HCT116 (cell line): Measurements from ENCODE around the gene IZUMO1. TPM values are rescaled to one million over a fixed set of nuclear protein-coding genes. Genes with fewer than 3 reads are reported as not detected.

Experiments
- ATAC-seq: fragments of 200-7000 bp; cut with Tn5 transposase; 2 replicates; pipeline ENCODE4 v1.9.1; 2020; ENCODE audit warnings: mild to moderate bottlenecking, moderate library complexity
- BruUV-seq: library from RNA; stranded (reverse); fragments of 400-500 nt; replicated peaks from 2 replicates; lab custom pipeline; 2021; lab: Mats Ljungman, UMichigan
- CTCF ChIA-PET: fragments of 300-600 bp; sonication (Branson Sonifier 250); formaldehyde crosslinking; loops from one replicate; lab custom pipeline; 2021; ENCODE audit warnings: antibody characterized with exemption; lab: Charles Lee
- POLR2A ChIA-PET: fragments of 300-600, 350-600 bp; sonication (Branson Sonifier 250); formaldehyde crosslinking; loops from one replicate; lab custom pipeline; 2021; ENCODE audit warnings: antibody characterized with exemption; lab: Charles Lee
- RAD21 ChIA-PET, 2 experiments: fragments of 300-600 bp; sonication (Branson Sonifier 250); formaldehyde crosslinking; loops; one replicate each; lab custom pipeline; 2023; ENCODE audit warnings: low total read pairs in 2 of 2; ENCODE audit not compliant: uncharacterized antibody in 2 of 2, unreplicated experiment in 2 of 2, low non-redundant PET in 1 of 2; lab: Charles Lee
- DNase-seq: peaks from one replicate; pipeline ENCODE4 v3.0.0-alpha.2; 2010; ENCODE audit warnings: low read depth, low spot score
- H2AFZ ChIP-seq: fragments of 200-600 bp; shearing (Covaris generic), sonication (generic); 2 replicates; pipeline ENCODE4 v1.6.1; 2017; ENCODE audit warnings: low read depth, mixed run types, mixed read lengths, antibody characterized with exemption, low read length; ENCODE audit not compliant: poor library complexity, severe bottlenecking
- H3K27ac ChIP-seq: 2 replicates; pipeline ENCODE4 v1.5.1; 2012; ENCODE audit warnings: low read depth, low read length
- H3K27me3 ChIP-seq: fragments of 200-600 bp; sonication (generic); 2 replicates; pipeline ENCODE4 v1.6.1; 2016; ENCODE audit warnings: mixed run types, low read length, mixed read lengths; ENCODE audit not compliant: insufficient read depth
- H3K36me3 ChIP-seq, 2 experiments: fragments of 200-500 bp in 1 of 2; fragments of 200-600 bp in 1 of 2; sonication (Bioruptor generic) in 1 of 2; sonication (generic) in 1 of 2; 2 replicates each; pipeline versions ENCODE4 v1.5.1 to v1.6.1; 2014 to 2016; ENCODE audit warnings: low read length in 2 of 2, inconsistent platforms in 1 of 2, mixed read lengths in 1 of 2, mixed run types in 1 of 2; ENCODE audit not compliant: insufficient read depth in 2 of 2, control insufficient read depth in 1 of 2
- H3K4me1 ChIP-seq, 2 experiments: fragments of 200-600 bp in 1 of 2; sonication (generic) in 1 of 2; 2 replicates each; pipeline versions ENCODE4 v1.5.1 to v1.6.1; 2012 to 2017; ENCODE audit warnings: low read length in 2 of 2, inconsistent platforms in 1 of 2, mild to moderate bottlenecking in 1 of 2, mixed read lengths in 1 of 2, mixed run types in 1 of 2, moderate library complexity in 1 of 2; ENCODE audit not compliant: insufficient read depth in 2 of 2, control insufficient read depth in 1 of 2
- H3K4me2 ChIP-seq: fragments of 200-600 bp; sonication (generic); 2 replicates; pipeline ENCODE4 v1.6.1; 2017; ENCODE audit warnings: mixed run types, low read length, mixed read lengths
- H3K4me3 ChIP-seq, 2 experiments: fragments of 200-600 bp in 1 of 2; sonication (generic) in 1 of 2; replicated peaks in 1 of 2; 2 replicates each; pipeline ENCODE4 v1.5.1; 2011 to 2016; ENCODE audit warnings: low read length in 2 of 2, control low read depth in 1 of 2, low read depth in 1 of 2, mild to moderate bottlenecking in 1 of 2, mixed read lengths in 1 of 2, mixed run types in 1 of 2
- H3K79me2 ChIP-seq: fragments of 200-600 bp; sonication (generic); 2 replicates; pipeline ENCODE4 v1.6.1; 2017; ENCODE audit warnings: mild to moderate bottlenecking, mixed run types, low read length, moderate library complexity, mixed read lengths; ENCODE audit not compliant: insufficient read depth
- H3K9ac ChIP-seq: fragments of 200-600 bp; sonication (generic); 2 replicates; pipeline ENCODE4 v1.6.1; 2016; ENCODE audit warnings: low read length, mixed read lengths
- H3K9me2 ChIP-seq: fragments of 200-600 bp; sonication (generic), shearing (Covaris generic); 2 replicates; pipeline ENCODE4 v1.6.1; 2017; ENCODE audit warnings: mixed run types, mild to moderate bottlenecking, moderate library complexity; ENCODE audit not compliant: insufficient read depth
- H3K9me3 ChIP-seq, 2 experiments: fragments of 200-500 bp in 1 of 2; fragments of 200-600 bp in 1 of 2; sonication (Bioruptor generic) in 1 of 2; sonication (generic) in 1 of 2; 2 replicates each; pipeline ENCODE4 v1.6.1; 2014 to 2017; ENCODE audit warnings: low read length in 2 of 2, mixed read lengths in 2 of 2, inconsistent platforms in 1 of 2, low read depth in 1 of 2, mild to moderate bottlenecking in 1 of 2, mixed run types in 1 of 2, moderate library complexity in 1 of 2; ENCODE audit not compliant: control insufficient read depth in 1 of 2, insufficient read depth in 1 of 2
- H4K20me1 ChIP-seq: fragments of 200-600 bp; sonication (generic), shearing (Covaris generic); 2 replicates; pipeline ENCODE4 v1.6.1; 2017; ENCODE audit warnings: mixed run types, mild to moderate bottlenecking, moderate library complexity; ENCODE audit not compliant: insufficient read depth
- SIN3A ChIP-seq: IDR thresholded peaks from 2 replicates; pipeline ENCODE4 v1.6.1; 2012; ENCODE audit warnings: low read depth
- intact Hi-C: fragments of 100-400 bp; cut with micrococcal nuclease; formaldehyde crosslinking; loops from 2 replicates; pipeline ENCODE4 v1.10.0; 2022
- total RNA-seq: library from RNA; stranded (reverse); gene quantifications from one replicate; pipeline ENCODE4 v1.2.1, GENCODE V29; 2021; ENCODE audit not compliant: unreplicated experiment
- TF ChIP-seq, protein P1 (sequence below): IDR thresholded peaks from 2 replicates; pipeline ENCODE4 v1.6.1; 2012
- TF ChIP-seq, protein P2 (sequence below), 3 experiments: fragments of 200-600 bp in 1 of 3; sonication (generic) in 1 of 3; IDR thresholded peaks in 2 of 3; conservative IDR thresholded peaks in 1 of 3; 2 replicates each; pipeline ENCODE4 v1.5.1; 2012 to 2017; ENCODE audit warnings: low read depth in 2 of 3, low read length in 2 of 3, antibody characterized with exemption in 1 of 3, borderline replicate concordance in 1 of 3, control low read depth in 1 of 3, mild to moderate bottlenecking in 1 of 3, mixed read lengths in 1 of 3, mixed run types in 1 of 3, moderate library complexity in 1 of 3; ENCODE audit not compliant: insufficient read depth in 1 of 3

The IZUMO1 gene
- total RNA-seq, 1 experiment from 2014 or later = 1.7 TPM

DNA sequence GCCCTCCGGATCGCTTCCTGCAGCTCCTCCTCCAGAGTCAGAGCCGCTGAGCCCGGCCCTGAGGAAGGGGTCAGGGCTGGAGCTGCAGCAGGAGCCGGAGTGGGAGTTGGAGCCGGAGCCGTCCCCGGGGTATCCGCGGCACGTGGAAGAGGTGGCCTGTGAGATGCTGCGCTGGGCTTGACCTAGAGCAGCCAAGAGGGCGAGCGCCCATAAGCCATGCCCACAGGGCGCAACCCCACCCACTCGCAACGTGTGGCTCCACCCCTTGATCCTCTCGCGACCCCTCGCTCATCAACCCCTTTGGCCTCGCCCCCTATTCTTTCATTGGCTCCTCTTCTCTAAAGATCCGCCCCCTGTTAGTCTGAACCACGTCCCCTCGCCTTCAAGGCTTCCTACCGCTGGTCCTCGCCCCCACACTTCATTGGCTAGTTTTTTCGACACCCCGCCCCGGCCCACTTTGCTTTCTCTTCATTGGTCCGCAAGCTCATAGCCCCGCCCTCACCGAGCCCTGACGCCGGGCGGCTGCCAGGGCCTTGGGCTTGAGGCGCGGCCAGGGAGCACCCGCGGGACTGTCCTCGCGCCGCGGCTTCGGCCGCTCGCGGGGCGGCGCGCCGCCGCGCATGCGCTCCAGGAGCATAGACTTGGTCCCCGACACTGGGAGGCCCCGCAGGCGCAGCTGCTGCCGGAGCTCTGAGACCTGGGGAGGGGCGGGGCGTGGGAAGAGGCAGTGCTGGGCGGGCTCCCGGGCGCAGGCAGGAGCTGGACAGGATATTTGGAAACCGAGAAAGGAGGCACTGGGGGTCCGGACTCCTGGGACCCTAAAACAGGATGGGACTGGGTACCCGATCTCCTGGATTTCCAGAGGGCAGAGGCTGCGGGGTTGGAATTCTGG, 32.6 kb downstream of the IZUMO1 start (continued):
- TF ChIP-seq, protein P1, sequence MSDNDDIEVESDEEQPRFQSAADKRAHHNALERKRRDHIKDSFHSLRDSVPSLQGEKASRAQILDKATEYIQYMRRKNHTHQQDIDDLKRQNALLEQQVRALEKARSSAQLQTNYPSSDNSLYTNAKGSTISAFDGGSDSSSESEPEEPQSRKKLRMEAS = no peak; the same call in 1 of the 2 replicates
- no peak for TF ChIP-seq SIN3A
- TF ChIP-seq, all 23 proteins: peak for 4

DNA sequence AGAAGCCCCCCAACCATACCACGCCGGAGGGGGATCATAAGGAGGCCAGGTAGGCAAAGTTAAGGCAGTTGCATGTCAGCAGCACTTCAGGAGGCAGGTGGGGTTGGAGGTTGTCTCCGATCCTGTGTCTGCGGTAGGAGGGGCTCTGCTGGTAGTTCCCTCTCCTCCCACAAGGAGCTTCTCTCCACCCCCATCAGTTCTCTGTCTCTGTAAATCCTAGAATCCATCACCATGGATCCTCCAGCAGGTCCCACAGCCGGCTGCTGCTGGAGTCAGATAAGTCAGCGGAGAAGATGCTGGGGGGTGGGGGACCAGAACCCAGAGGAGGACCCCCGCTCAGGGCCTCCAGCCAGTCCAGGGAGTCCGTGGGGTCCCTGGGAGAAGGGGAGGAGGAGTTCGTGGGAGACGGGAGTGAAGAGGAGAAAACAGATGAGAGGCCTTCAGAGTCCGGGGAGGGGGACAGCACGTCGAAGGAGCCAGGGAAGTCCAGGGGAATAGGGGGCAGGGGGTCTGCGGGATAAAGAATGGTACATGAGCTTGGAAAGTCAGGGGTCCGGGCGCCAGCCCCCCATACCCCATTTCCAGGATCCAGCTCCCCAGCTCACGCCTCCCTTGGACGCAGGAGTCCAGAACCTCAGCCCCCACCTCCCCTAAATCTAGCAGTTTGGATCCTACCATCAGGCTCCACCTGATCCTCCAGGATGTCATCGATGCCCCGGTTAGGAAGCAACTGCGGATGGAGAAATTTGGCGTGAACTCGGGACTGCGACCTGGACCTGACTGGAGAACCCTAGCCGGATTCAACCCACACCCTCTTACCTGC, 33.5 kb downstream of the IZUMO1 start:
- Histone ChIP-seq H4K20me1 (no peaks in the 10 kb centered on the region), H3K27me3 (no peaks in the 10 kb centered on the region), H3K9me3 (no peaks in the 10 kb centered on the region), H3K9me2 (no peaks in the 10 kb centered on the region), H3K4me2 (peak overlapping the region; percentile 88), H3K79me2 (no peaks in the 10 kb centered on the region), H3K9ac (peak overlapping the region; percentile 78), H3K36me3 (no peaks in the 10 kb centered on the region), H3K27ac (peak overlapping the region; percentile 72), H2AFZ (peak overlapping the region; percentile 27), H3K4me3 (peak overlapping the region; percentile 88 to 92), H3K4me1 (peaks cover 12 to 40% of the 10 kb centered on the region in 2 experiments)
- TSS peak; percentile 51 for BruUV-seq
- ChIA-PET RAD21 (interaction anchor here (0.6 to 1.2 kb wide), 4 partner anchors 15 to 276 kb away, joined by 3 to 5 read pairs (median 4); partner anchors contain the start of gene FUT2 (in 1 of the 2)), POLR2A (interaction anchor here (0.6 to 3.4 kb wide), 7 partner anchors 12 to 75 kb away, joined by 3 to 18 read pairs (median 3); partner anchors contain the start of genes CA11 and FUT2), CTCF (interaction anchor here (1.0 to 2.3 kb wide), 4 partner anchors 8 to 38 kb away, joined by 4 to 7 read pairs (median 6); partner anchors contain the start of gene FUT2)
- intact Hi-C loops = loop anchor here (5.0 kb wide), 1 partner anchor 34 kb away; the partner anchor contains the start of gene IZUMO1
- DNase-seq (no peak), ATAC-seq (peak; percentile 29; the same call in 1 of the 2 replicates)
- TF ChIP-seq, protein P1 = no peak
- TF ChIP-seq, protein P2, sequence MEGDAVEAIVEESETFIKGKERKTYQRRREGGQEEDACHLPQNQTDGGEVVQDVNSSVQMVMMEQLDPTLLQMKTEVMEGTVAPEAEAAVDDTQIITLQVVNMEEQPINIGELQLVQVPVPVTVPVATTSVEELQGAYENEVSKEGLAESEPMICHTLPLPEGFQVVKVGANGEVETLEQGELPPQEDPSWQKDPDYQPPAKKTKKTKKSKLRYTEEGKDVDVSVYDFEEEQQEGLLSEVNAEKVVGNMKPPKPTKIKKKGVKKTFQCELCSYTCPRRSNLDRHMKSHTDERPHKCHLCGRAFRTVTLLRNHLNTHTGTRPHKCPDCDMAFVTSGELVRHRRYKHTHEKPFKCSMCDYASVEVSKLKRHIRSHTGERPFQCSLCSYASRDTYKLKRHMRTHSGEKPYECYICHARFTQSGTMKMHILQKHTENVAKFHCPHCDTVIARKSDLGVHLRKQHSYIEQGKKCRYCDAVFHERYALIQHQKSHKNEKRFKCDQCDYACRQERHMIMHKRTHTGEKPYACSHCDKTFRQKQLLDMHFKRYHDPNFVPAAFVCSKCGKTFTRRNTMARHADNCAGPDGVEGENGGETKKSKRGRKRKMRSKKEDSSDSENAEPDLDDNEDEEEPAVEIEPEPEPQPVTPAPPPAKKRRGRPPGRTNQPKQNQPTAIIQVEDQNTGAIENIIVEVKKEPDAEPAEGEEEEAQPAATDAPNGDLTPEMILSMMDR (IDR thresholded peaks at IDR 0.05 in 2 of 3, conservative IDR thresholded peaks at IDR 0.05 in 1 of 3; ENCODE audit: borderline replicate concordance in 1 of 3, insufficient read depth in 1 of 3, low read depth in 2 of 3, low read length in 2 of 3) = peak in 1 of 3 experiments; percentile 49; a peak in 3 of 6 replicates
